Measurements from ENCODE around the gene AMIGO1. TPM values are rescaled to one million over a fixed set of nuclear protein-coding genes. Genes with fewer than 3 reads are reported as not detected.

The AMIGO1 gene, protein sequence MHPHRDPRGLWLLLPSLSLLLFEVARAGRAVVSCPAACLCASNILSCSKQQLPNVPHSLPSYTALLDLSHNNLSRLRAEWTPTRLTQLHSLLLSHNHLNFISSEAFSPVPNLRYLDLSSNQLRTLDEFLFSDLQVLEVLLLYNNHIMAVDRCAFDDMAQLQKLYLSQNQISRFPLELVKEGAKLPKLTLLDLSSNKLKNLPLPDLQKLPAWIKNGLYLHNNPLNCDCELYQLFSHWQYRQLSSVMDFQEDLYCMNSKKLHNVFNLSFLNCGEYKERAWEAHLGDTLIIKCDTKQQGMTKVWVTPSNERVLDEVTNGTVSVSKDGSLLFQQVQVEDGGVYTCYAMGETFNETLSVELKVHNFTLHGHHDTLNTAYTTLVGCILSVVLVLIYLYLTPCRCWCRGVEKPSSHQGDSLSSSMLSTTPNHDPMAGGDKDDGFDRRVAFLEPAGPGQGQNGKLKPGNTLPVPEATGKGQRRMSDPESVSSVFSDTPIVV
- total RNA-seq (2014; rRNA removed; shearing (Covaris generic)), result 0.41 and 0.55 TPM in 2 replicates

DNA sequence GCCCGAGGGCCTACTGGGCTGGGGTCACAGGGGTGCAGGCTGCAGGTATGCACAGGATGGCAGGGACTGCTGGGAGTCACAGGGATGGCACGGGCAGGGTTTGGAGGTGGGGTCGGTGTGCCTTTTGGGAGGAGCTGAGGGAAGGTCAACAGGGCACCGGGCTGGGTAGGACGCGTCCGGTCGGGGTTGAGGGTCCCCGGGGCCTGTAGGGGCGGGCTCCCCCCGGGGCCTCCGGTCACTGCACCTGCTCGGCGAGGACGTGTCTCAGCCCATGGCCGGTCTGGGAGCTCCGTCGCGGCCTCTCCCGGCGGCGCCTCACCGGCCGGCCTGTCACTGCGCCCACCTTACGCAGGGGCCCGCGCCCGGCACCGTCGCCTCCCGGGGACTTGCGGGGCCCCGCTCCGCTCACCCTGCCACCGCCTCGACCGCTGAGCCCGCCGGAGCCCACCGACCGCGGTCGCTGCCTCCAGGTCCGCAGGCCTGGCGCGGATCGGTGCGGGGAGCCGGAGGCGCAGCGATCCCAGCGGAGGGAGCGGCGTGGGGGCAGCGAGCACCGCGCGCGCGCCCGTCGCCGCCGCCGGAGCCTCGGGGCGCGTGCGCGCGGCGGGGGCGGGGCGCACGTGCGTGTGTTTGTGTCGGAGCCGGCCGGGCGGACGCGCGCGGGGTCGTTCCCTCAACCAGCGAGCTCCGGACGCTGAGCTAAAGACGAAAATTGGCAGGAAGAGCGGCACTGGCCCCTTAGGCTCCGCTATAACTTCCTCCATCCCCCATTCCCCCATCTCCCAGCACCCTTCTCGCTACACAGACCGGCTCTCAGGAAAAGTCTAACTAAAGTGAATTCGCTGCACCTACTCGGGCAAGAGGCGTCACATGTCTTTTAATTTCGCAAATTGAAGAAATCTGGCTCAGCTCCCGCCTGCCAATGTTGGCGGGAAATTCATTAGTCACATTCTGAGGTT lies at the start of gene AMIGO1:
AMIGO1 (minus strand) TSS at position 552 of the 959 bp plus-strand sequence. CDS start 815 bp downstream, outside the sequence.
- no peaks in the 10 kb centered on the region; the same call in 1 of the 2 replicates for H3K9me3 ChIP-seq (replicated peaks)
- H3K27me3 ChIP-seq (replicated peaks), result peaks cover 26% of the 10 kb centered on the region
- DNase-seq (ENCODE audit: low read depth in 1 of 2, low spot score in 2 of 2), result peak in 1 of 2 experiments; percentile 28
- H3K27ac ChIP-seq, result no peak within 1 kb of the TSS
- H3K4me3 ChIP-seq, result peak within 1 kb of the TSS; percentile 64
- H3K4me1 ChIP-seq (replicated peaks), result peaks cover 10% of the 10 kb centered on the region
- no peaks in the 10 kb centered on the region for H3K36me3 ChIP-seq

DNA sequence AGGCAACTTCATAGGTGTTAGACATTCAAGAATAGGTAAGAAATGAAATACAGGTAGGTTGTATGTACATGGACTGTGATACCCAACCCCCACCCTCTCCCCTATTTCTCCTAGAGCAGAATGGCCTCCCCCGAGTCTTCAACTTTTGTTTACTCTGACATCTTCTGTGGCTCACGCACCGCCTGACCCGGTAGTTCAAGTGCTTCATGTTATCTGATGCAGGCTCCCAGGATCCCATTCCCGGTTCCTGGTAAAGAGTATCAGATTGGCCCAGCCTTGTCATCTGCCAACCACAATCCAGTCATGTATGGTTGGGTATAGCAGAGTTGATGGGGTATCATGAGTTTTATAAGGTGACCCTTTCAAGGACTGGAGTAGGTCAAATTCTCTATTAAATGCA lies 48.0 kb upstream of the AMIGO1 start:
- Histone ChIP-seq H3K9me3 (replicated peaks) (no peaks in the 10 kb centered on the region), H3K36me3 (peaks cover 4% of the 10 kb centered on the region; the same call in 1 of the 2 replicates), H3K4me1 (replicated peaks) (no peaks in the 10 kb centered on the region), H3K27me3 (replicated peaks) (no peaks in the 10 kb centered on the region), H3K4me3 (no peak overlapping the region), H3K27ac (no peak overlapping the region)
- DNase-seq (ENCODE audit: low read depth in 1 of 2, low spot score in 2 of 2), result no peak

DNA sequence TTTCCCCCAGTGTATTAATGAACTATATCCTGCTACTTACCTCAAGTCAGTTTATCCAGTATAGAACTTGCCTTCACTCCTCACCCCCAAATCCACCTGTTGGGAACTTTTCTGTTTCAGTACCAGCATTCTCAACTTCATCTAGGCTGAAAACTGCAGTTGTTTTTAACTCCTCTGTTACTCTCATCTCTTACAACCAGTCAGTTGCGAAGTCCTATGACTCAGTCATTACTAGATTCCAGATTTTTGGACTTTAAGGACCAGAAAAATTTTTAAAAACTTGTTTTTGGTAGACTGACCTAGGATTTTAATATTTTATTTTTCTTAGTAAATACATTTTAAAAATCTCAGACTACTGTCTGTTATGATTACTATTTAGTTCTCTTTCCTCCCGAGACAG lies 47.0 kb upstream of the AMIGO1 start:
- no peak overlapping the region for H3K4me3 ChIP-seq
- no peak overlapping the region for H3K27ac ChIP-seq
- no peak for DNase-seq (ENCODE audit: low read depth in 1 of 2, low spot score in 2 of 2)
- no peaks in the 10 kb centered on the region for H3K9me3 ChIP-seq (replicated peaks)
- H3K4me1 ChIP-seq (replicated peaks), result no peaks in the 10 kb centered on the region
- H3K36me3 ChIP-seq, result peaks cover 4% of the 10 kb centered on the region; the same call in 1 of the 2 replicates
- H3K27me3 ChIP-seq (replicated peaks), result no peaks in the 10 kb centered on the region

DNA sequence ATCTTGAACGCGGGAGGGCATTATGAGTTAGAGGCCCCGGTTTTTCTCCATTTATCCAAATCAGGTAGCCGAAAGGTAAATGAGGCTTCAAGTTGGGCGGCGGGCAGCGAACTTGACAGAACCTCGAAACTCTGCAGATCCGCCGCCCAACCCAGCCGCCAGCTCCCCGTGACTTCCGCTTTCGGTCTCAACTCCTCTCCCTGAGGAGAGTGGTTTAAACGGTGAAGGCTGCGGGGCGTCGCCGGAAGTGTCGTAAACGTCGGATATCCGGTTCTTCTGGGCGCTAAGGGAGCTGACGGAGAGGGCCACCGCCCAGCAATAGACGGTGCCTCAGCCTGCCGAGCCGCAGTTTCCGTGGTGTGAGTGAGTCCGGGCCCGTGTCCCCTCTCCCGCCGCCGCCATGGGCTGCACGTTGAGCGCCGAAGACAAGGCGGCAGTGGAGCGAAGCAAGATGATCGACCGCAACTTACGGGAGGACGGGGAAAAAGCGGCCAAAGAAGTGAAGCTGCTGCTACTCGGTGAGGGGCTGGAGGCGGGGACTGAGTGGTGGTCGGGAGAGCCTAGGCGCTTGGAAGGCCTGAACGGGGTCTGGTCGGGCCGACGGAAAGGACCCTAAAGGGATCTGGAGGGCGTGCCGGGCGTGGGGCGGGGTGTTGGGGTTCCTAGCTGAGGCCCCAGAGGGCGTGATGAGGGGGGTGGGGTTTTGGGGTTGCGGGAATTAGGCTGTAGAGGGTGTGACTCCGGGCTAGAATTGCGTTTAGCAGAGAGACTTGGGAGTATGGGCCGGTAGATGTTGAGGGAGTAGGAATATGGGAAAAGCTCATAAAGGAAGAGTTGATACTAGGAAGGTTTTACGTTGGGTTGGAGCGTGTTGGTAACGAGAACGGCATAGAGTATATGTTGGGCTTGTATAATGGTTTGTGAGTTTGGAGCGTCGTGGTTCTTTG lies 39.1 kb upstream of the AMIGO1 start, which contains the start of gene GNAI3:
GNAI3 (plus strand) TSS at position 295 of the 947 bp plus-strand sequence; CDS start at position 401, 106 bp downstream.
- Histone ChIP-seq H3K36me3 (peaks cover 7% of the 10 kb centered on the region; the same call in 1 of the 2 replicates), H3K27me3 (replicated peaks) (no peaks in the 10 kb centered on the region), H3K4me1 (replicated peaks) (peaks cover 15% of the 10 kb centered on the region), H3K27ac (peak within 1 kb of the TSS; percentile 90), H3K4me3 (peak within 1 kb of the TSS; percentile 89), H3K9me3 (replicated peaks) (no peaks in the 10 kb centered on the region)
- peak; percentile 93 to 95 for DNase-seq (ENCODE audit: low read depth in 1 of 2, low spot score in 2 of 2)

DNA sequence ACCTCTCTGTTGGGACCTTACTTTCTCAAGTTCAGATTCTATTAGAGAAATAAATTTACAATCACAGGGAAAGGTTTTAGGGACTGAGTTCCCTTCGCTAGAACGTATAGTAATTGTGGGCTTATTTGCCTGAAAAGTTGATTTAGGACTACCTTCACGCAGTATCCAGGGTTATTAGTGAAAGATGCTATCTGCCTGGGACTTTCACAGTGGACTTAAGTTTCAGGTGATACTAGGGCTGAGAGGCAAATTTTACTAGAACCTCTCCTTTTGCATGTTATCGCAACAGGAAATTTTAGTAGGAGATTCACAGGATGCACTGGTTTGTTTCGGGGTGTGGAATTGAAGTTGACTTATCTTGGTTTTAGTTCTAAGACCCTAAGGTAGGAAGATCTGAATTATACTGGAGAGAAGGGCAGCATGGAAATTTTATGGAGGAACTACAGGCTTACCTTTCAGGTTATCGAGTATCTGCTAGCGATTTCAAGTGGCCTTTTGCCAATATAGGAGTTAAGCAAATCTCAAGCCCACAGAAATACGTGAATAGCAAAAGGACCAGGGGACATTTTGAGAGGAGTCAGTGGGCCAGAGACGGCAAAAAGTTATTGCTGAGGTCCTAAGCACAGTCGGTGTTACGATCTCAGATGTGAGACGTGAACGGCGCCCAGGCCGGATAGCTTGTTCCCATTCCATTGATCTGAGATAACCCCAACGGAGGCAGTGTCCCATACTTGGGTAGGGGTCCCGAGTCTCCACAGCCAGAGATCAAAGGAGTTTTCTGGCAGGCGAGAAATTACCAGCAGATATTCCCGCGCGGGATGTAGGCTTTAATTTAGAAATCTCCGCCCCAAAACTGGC lies 38.2 kb upstream of the AMIGO1 start:
- Histone ChIP-seq H3K27me3 (replicated peaks) (no peaks in the 10 kb centered on the region), H3K4me1 (replicated peaks) (peaks cover 15% of the 10 kb centered on the region), H3K36me3 (peaks cover 7% of the 10 kb centered on the region; the same call in 1 of the 2 replicates), H3K9me3 (replicated peaks) (no peaks in the 10 kb centered on the region), H3K27ac (peak overlapping the region; percentile 90), H3K4me3 (peak overlapping the region; percentile 89)
- DNase-seq (ENCODE audit: low read depth in 1 of 2, low spot score in 2 of 2), result no peak

DNA sequence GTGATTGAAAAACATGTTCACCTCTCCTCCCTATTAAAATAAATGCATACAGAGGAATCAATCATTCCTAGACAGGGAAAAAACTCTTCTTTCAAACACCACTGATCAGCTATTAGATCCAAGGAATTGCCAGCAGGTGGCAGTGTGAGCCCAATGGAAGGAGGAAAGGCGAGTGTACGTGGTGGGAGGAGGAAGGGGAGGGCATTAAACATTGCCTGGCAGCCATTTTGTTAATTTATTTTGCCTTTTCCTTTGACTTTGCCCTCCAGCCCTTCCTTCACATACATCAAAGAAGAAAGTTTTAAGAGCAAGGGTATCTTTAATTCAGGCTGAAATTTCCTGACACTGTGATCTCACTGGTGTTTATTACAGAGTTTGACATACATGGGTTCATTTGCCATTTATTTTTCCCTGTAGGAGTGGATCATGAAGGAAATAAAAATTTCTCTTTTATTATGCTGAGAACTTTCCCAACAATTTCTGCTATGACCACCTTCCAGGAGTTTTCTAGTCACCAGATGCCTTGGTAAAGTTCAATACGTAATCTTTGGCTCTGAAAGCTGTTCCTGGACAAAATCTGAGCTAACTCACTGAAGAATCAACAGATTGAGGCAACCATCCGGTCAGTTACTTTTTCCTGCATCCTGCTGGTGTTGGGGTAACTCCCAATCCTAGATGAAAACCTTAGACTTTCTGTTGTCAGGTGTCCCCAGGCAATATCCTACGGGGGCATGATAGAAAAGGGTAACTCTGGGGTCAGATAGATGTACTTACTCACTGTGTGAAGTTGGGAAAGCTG lies 37.0 kb upstream of the AMIGO1 start:
- Histone ChIP-seq H3K4me3 (peak overlapping the region; percentile 89), H3K4me1 (replicated peaks) (peaks cover 15% of the 10 kb centered on the region), H3K9me3 (replicated peaks) (no peaks in the 10 kb centered on the region), H3K27ac (peak overlapping the region; percentile 90), H3K36me3 (peaks cover 7% of the 10 kb centered on the region; the same call in 1 of the 2 replicates), H3K27me3 (replicated peaks) (no peaks in the 10 kb centered on the region)
- DNase-seq (ENCODE audit: low read depth in 1 of 2, low spot score in 2 of 2), result peak; percentile 81 to 90

DNA sequence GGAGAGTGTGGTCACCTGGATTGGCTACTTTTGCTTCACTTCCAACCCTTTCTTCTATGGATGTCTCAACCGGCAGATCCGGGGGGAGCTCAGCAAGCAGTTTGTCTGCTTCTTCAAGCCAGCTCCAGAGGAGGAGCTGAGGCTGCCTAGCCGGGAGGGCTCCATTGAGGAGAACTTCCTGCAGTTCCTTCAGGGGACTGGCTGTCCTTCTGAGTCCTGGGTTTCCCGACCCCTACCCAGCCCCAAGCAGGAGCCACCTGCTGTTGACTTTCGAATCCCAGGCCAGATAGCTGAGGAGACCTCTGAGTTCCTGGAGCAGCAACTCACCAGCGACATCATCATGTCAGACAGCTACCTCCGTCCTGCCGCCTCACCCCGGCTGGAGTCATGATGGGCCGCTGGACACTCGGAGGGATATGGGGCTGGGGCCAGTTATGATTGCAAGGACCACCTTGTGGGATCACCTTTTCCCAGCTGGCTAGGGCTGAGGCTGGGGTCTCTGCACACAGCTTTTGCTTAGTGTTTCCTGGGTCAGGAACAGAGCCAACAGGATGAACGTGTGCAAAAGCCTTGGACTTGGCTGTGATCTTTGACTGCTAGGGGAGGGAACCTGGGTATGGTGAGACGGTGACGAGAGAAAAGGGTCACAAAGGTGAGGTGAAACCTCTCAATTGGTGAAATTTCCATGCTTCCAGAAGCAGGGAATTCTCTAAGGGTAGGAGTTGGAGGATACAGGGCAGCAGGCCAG lies 34.6 kb upstream of the AMIGO1 start:
- H3K27me3 ChIP-seq (replicated peaks), result no peaks in the 10 kb centered on the region
- H3K36me3 ChIP-seq, result peaks cover 4% of the 10 kb centered on the region; the same call in 1 of the 2 replicates
- H3K4me1 ChIP-seq (replicated peaks), result peaks cover 15% of the 10 kb centered on the region
- H3K4me3 ChIP-seq, result no peak overlapping the region
- DNase-seq (ENCODE audit: low read depth in 1 of 2, low spot score in 2 of 2), result no peak
- no peaks in the 10 kb centered on the region for H3K9me3 ChIP-seq (replicated peaks)
- no peak overlapping the region for H3K27ac ChIP-seq

DNA sequence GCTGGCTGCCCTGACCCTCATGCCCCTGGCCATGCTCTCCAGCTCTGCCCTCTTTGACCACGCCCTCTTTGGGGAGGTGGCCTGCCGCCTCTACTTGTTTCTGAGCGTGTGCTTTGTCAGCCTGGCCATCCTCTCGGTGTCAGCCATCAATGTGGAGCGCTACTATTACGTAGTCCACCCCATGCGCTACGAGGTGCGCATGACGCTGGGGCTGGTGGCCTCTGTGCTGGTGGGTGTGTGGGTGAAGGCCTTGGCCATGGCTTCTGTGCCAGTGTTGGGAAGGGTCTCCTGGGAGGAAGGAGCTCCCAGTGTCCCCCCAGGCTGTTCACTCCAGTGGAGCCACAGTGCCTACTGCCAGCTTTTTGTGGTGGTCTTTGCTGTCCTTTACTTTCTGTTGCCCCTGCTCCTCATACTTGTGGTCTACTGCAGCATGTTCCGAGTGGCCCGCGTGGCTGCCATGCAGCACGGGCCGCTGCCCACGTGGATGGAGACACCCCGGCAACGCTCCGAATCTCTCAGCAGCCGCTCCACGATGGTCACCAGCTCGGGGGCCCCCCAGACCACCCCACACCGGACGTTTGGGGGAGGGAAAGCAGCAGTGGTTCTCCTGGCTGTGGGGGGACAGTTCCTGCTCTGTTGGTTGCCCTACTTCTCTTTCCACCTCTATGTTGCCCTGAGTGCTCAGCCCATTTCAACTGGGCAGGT lies 33.9 kb upstream of the AMIGO1 start:
- Histone ChIP-seq H3K4me3 (no peak overlapping the region), H3K27me3 (replicated peaks) (no peaks in the 10 kb centered on the region), H3K4me1 (replicated peaks) (peaks cover 15% of the 10 kb centered on the region), H3K36me3 (peaks cover under 1% of the 10 kb centered on the region; the same call in 1 of the 2 replicates), H3K9me3 (replicated peaks) (no peaks in the 10 kb centered on the region), H3K27ac (no peak overlapping the region)
- no peak for DNase-seq (ENCODE audit: low read depth in 1 of 2, low spot score in 2 of 2)

DNA sequence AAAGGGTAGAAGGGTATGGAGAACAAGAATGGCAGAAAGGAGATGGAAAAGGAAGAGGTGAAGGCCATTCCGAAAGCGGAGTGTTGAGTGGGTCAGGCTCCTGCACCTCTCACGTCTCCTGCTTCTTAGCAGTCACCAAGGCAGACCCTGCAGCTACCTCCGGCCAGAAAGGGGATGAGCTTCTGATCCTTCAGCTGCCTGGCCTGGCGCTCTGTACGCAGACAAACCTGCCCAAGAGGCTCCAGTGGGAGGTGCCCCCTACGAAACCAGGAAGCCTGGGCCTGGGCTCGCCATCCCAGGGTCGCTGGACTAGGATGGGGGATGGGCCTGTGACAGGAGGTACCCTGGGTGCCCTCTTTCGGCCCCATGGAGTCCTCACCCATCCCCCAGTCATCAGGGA lies 33.1 kb upstream of the AMIGO1 start:
- no peak for DNase-seq (ENCODE audit: low read depth in 1 of 2, low spot score in 2 of 2)
- H3K9me3 ChIP-seq (replicated peaks), result no peaks in the 10 kb centered on the region
- H3K27ac ChIP-seq, result no peak overlapping the region
- no peaks in the 10 kb centered on the region for H3K36me3 ChIP-seq
- H3K4me1 ChIP-seq (replicated peaks), result peaks cover 14% of the 10 kb centered on the region
- no peak overlapping the region for H3K4me3 ChIP-seq
- no peaks in the 10 kb centered on the region for H3K27me3 ChIP-seq (replicated peaks)

DNA sequence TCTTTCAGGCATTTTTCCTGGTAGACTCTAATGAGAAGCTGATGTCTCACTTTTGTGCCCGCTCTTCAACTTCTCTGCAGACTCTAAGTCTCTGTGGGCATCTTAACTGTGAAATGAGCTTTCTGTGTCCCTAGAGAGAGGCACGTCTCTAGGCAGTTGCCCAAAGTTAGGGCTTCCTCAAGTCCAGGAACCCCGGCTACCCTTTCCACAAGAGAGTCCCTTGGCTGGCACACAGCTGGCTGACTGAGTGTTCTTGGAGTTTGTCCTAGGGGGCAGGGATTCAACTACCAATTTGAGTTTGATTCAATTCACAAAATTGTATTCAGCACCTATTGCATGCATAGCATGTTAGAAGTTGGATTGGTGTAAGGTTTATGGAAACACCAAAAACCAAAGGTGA lies 31.6 kb upstream of the AMIGO1 start:
- Histone ChIP-seq H3K9me3 (replicated peaks) (no peaks in the 10 kb centered on the region), H3K27me3 (replicated peaks) (no peaks in the 10 kb centered on the region), H3K27ac (no peak overlapping the region), H3K4me1 (replicated peaks) (no peaks in the 10 kb centered on the region), H3K4me3 (no peak overlapping the region), H3K36me3 (no peaks in the 10 kb centered on the region)
- DNase-seq (ENCODE audit: low read depth in 1 of 2, low spot score in 2 of 2), result no peak

All from SJSA1 (cell line).